Embryonic facial prominence (tissue), 1 donor: ENCODE data around the gene PICK1.
"Not testable (repeated sequence)": the region's sequence is repeated elsewhere in the genome, so short reads cannot be mapped to it uniquely, and the experiment has no call there.

Experiments used
- DNase-seq: peaks from one replicate; pipeline ENCODE4 v3.0.0-alpha.2; 2016; ENCODE audit errors: extremely low spot score

Gene PICK1

DNA sequence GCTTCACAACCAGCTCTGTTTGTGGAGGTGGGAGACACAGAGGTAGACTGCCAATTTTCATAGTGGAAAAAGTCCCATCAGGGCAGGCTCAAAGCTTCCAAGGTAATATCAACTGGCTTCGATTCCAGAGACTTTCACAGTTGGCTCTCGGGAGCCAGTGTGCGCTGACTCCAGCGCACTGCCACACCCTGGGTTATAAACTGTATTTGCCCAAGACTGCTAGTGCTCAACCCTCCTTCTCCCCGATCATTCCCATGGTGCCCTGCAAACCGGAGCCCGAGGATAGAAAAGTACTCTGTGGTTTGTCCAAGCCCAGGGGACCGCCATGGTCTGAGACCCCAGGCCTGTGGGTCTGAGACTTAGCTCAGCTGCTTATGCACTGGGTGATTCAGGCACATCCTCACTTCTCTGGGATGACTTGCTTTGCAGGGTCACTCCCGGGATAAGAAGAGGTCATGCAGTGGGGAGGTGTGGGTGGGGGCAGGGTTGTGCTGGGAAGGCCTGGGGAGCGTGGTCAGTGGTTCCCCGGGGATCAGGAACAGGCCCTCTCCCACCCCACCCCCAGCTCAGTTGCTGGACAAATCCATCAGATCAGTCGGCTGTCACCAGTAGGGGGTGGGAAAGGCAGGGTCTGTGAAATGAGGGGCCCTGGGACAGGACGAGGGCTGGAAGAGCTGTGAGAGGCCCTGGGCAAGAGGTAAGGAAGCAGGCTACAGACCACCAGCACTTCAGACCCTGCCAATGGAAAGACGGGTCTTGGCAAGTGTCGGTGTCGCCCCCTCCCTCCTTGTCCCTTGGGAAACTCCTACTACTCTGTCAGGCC lies 26.7 kb upstream of the PICK1 start:
- no peak for DNase-seq

DNA sequence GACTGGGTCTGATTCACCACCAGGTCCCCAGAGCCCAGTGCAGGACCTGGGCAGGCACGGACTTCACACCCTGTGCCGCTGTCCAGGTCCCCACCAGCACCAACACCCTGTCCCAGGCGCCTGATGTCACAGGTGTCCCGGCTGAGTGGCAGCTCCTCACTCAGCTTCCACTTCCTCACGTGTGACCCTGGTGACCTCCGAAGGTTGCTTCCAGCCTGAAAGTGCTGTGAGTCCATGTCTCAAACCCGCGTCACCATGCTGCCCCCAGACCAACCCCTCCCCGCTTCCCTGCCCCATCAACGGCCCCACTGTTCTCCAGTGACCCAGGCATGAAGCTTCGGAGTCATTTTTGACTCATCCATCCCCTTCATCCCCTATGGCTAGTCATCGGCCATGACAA lies 25.7 kb upstream of the PICK1 start:
- DNase-seq: no peak

DNA sequence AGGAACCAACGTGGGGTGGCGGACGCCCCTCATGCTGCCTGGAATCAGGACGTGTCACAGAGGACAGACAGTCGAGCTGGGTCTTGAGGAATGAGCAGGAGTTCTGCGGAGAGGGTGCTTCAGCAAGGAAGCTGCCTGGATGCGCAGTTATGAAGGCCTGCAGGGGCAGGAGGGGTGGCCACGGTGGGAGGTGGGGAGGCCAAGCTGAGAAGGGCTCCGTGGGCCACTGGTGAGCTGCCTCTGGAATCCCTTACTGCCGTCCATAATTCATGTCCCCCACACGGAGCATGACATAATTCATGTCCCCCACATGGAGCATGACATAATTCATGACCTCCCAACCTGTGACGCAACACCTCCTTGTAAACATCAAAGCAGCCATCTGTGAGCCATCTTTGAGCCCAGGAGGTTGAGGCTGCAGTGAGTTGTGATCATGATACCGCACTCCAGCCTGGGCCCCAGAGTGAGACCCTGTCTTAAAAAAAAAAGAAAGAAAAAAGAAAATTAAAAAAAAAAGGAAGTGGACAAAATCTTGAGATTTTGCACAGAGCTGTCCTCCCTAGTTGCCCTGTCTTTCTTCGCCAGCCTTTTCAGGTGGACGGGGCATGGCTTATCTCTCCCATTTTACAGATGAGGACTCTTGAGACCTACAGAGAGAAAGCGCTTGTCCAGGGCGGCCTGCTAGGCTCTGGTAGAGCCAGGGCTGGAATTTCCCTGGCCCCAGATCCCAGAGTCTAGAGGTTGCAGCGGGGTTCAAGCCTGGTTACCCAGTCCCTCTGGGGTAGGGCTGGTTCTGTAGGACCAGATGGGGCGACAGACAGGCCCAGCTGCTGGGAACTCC lies 24.3 kb upstream of the PICK1 start:
- no peak for DNase-seq

DNA sequence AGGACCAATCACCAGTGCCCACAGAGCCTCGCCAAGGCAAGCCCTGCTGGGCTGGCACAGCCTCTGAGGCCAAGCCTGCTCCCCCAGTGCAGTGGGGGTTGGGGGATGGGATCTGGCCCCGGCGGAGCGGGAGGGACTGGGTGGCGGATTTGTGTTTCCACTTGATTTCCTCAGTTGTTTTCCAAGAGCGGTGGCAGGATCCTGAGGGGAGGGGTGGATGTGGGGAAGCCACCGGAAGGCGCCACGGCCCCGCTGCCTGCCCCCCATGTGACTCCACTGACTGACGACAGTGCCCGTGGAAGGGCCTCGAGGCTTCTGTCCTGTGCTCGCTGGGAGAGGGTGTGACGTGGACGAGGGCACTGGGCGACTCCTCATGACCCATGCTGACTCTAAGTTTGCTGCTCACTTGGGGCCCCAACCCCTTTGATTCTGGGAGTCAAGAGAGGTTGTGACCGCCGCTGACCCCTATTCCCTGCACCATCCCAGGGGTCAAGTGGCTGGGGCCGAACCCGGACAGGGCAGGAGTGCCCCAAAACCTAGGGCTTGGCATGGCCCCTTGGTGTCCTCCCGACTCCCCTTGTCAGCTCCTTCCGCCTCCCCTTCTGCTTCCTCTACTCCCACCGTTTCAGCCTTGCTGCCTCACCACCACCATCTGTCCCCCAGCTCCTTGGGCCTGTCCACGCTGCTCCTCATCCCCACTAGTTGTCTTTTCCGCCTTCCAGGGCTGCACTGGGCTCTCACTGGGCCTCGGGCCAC lies 23.5 kb upstream of the PICK1 start:
- no peak for DNase-seq

DNA sequence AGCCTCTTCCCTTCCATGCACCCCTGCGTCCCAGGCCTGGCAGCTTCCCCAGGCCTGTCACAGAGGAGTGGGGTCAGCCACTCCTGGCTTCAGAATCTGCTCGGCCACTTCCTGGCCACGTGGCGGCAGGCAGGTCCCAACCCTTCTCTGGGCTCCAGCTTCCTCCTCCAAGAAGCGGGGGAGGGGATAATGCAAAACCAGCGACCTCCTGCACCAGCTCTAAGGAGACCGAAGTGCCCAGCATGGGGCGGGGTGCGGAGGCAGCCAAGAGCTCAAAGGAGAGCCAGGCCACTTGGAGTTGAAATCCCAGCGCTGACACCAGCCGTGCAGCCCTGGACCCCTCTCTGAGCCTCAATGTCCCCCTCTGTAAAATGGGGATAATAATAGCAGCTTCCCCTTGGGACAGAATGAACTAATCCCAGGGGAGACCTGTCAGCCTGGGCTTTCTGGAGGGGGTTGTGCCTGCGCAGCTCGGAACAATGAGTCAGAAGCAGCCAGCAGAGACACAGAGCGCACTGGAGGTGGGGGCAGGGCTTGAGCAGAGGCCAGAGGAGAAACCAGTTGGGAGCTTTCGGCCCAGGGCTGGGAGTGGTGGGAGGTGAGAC lies 22.8 kb upstream of the PICK1 start:
- DNase-seq: no peak

DNA sequence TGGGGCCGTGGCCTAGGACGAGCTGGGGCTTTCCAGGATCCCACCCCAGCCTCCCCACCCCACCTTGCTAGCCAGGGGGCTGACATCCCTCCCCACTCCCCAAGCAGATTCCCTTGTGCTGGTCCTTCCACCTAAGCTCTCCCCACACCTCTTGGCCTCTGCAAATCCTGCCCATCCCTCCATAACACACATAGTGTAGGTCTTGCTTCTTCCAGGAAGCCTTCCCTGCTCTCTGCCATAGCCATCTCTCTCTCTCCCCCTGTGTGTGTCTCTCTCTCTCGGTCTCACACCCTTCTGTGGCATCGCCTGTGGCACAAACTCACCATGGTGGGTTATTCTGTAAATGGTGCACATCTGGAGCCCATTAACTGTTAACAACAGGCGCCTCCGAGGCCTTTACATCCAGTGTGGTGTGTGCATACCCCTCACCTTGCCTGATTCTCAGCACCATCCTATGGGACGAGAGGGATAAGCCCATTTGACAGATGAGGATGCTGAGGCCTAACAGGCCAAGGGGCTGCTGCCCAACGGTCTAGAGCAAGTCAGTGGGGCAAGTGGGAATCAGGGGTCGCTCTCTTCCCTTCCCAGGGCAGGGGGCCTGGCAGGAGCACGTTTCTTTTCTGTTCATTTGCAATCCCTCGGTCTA lies 22.2 kb upstream of the PICK1 start:
- no peak for DNase-seq

DNA sequence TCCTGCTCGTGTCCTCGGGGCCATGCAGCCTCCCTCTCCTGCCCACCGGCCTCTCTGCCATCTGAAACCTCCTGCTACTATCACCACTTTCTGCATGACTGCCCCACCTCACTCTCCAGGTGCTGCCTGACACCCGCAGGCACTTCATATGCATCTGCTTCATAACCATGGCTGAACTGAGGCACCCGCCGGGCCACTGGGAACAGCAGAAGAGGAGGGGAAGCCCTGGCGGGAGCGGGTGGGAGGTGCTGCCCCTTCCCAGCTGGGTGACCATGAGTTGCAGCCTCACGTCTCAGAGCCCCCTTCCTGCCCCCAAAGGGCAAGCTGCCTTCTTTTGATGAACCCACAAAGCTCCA lies 21.7 kb upstream of the PICK1 start:
- no peak for DNase-seq

DNA sequence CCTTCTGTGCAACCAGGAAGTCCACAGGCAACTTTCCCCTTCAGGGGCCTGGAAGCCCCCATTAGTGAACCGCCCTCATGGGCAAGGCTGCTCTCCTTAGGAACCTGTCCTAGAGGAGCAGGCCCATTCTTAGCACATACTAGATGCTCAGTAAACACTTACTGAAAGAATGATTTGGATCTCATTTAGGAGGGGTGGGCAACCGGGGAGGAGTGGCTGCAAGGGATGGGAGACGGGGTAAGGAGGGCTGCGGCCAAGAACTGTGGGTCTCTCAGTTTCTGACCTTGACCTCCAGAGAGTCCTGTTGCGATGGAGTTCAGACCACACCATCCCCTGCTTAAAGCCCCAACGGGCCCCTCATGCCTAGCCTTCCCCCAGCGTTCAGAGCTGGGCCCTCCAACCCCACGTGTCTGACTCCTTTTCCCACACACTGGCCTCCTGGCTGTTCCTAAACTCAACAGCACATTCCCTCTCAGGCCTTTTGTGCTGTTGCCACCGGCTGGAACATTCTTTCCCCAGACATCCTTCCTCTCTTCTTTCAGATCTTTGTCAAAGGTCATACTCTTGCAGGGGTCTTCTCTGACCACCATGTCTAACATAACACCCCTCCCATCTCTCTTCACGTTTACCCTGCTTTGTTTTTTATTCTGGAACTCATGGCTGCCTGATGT lies 20.7 kb upstream of the PICK1 start:
- DNase-seq: no peak

DNA sequence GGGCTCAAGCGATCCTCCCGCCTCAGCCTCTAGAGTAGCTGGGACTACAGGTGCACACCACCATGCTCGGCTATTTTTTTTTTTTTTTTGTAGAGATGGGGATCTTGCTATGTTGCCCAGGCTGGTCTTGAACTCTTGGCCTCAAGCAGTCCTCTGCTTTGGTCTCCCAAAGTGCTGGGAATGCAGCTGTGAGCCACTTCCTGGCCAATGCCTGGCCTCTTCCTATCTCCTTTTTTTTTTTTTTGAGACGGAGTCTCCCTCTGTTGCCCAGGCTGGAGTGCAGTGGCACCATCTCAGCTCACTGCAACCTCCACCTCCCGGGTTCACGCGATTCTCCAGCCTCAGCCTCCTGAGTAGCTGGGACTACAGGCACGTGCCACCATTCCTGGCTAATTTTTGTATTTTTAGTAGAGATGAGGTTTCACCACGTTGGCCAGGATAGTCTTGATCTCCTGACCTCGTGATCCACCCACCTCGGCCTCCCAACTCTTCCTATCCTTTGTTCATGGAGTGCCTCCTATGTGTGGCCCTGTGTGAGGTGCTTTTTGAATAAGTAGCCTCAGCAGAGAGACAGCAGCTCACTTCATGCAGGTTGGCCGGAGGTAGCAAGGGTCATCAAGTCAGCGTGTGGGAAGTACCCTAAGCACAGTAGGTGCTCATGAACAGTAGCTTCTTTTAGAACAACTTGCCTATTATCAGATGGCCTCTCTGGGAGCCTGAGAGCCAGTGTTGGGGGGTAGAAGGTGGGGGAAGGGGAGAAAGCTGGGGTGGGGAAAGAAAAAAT lies 19.6 kb upstream of the PICK1 start:
- DNase-seq: not testable (repeated sequence)

DNA sequence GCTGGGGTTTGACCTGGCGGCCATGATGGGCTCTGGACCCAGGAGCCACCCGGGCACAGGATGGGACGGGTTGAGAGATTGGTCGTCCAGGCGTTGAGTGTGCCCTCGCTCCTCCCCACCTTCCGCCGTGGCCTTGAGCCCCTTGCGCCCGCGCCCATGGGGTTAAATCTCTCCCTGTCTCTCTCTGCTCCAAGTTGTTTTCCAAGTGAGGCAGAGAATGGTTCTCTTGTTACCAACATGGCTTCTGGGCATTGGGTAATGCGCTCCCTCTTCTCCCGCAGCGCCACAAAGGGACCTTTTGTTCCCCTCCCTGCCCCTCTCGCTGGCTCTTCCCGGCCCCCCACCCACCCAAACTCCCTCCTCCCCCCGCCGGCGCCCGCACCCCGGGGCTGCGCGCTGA lies 18.8 kb upstream of the PICK1 start:
- no peak for DNase-seq

DNA sequence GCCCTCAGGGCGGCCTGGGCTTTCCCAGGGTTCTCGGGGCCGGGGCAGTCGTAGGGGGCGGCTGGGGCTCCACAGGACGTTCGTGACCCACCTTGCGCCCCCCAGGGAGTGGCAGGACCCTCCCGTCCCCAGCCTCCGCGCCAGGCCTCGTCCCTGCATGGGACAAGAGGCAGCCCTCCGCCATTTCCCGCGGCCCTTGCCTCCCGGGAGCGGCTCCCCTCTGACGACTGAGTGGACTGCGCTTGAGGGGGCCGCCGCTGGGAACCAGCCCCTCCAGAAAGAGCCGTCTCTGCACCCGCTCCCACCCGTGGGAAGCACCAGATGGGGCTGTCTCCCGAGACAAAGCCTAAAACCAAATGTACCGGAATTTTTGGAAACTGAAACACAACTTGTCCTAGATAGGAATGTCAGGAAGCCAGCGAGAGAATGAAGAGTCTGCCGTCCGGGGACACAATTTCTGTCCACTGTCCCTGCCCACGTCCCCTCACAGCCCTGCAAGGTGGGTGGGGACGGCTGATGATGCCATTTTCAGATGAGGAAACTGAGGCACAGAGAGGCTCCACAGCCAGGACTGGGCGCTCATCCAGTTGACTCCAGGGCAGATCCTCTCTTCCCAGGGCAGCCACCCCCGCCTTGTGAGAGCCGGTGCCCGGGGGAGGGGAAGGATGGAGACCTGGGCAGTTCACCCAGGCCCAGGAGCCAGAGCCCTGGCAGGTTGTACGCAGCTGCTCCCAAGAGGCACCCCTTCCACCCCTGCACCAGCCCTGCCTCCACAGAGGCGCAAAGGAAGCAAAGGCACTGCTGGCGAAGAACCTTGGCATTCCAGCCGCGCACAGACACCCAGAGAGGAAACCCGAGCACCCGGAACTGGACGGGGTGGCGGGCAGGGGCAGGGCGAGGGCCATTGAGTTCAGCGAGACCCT lies 18.1 kb upstream of the PICK1 start:
- no peak for DNase-seq

DNA sequence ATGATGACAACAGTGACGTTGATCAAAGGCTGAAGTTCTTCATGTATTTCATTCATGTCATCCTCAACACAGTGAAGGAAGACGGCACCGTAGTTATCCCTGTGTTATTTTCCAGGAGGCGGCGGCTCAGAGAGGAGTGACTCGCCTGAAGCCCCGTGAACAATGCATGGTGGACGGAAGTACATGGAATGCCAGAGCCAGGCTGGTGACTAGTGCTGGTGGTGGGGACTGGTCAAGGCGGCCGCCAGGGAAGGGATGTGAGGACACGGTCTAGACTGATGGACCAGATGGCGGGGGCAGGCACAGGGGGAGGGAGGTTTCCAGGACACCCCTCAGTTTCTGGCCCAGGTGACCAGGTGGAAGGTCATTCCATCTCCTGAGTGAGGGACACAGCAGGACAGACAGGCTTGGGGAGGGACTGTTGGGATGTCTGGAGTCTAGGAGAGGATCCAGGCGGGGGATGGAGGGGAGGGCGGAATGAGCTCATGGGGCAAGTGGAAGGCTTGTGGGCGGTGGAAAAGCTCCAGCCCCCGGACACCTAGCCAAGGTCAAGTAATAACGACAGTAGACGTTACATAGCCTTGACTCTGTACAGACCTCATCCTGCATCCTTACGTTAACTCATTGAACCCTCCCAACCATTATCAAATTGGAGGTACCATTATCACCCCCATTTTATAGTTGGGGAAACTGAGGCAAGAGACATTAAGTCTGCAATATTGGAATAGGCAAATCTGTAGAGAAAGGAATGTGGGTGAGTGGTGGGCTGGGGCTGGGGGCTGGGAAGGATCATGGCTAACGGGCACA lies 16.0 kb upstream of the PICK1 start:
- DNase-seq: no peak

DNA sequence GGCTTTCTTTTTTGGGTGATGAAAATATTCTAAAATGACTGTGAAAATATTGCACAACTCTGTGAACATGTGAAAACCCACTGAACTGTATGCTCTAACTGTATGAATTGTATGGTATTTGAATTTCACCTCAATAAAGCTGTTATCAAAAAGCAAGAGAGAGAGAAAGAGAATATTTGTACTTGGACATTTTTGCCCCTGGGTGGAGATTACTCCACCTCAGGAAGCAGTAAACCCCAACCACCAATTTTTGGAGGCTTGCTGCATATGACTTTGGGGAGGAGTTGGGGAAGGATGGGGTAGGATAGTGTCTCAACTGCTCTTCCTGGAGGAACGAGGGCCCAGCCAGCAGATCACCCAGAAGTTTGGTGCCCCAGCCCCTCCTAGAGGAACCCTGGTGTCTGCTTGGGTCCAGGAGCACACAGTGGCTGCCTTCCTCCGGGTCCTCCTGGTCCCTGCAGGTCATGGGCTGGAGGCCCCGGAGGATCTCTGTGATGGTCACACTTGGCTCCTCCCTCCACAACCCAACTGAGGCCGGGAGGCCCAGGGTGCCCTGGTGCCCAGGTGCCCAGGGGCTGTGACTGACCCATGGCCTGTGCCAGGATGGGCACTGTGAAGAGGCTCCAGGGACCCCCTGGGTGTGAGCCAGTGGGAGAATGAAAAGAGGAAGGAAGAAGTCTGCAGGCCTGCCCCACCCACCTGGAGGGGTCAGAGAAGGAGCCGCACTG lies 15.3 kb upstream of the PICK1 start:
- no peak for DNase-seq

DNA sequence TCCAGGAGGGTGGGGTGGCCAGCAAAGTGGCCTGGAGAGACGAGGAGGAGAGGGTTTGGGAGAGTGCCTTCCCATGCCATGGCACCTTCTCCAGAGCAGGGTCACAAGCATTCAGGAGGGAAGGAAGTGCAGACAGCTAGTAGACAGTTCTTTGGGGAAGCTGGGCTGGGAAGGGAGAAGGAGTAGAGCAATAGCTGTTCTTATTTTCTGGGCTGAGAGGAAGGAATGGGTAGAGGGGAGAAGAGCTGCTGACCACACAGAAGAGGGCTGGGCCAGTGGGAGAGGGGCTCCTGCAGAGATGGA lies 14.8 kb upstream of the PICK1 start:
- no peak for DNase-seq

DNA sequence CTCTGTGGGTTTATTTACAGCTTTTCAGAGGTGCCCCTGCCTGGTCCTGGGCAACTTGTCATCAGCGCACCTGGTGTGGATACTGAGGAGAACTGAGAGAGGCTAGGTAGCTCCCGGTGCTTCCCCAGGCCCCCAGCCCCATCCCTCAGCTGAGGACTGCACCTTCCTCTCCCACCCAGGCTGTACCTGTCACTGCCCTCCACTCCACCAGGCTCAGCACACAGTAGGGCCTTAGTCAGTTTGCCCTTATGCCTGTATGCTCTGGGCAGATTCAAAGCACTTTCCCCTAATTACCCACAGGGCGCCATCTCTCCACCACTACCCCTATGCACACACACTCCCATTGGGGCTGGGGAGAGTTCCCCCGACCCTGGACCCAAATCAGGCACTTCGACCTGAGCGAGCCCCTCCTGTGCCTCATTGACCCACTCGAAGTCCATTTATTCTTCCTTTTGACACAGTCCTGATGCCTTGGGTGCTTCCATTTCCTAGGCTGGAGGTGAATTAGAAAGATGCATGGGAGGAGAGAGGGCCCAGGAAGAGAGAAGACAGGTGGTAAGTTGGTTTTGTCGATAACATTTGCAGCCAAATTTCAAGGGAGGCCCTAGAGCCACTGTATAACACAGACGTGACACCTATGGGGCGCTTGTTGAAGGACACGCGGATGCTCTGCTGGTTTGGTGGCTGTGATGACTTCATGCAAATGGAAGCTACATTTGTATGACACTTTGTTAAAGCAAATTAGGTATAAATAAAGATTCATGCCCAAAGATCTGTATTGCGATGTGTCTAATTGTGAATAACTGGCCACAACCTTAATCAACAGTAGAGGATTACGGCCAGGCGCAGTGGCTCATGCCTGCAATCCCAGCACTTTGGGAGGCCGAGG lies 13.8 kb upstream of the PICK1 start:
- no peak for DNase-seq

DNA sequence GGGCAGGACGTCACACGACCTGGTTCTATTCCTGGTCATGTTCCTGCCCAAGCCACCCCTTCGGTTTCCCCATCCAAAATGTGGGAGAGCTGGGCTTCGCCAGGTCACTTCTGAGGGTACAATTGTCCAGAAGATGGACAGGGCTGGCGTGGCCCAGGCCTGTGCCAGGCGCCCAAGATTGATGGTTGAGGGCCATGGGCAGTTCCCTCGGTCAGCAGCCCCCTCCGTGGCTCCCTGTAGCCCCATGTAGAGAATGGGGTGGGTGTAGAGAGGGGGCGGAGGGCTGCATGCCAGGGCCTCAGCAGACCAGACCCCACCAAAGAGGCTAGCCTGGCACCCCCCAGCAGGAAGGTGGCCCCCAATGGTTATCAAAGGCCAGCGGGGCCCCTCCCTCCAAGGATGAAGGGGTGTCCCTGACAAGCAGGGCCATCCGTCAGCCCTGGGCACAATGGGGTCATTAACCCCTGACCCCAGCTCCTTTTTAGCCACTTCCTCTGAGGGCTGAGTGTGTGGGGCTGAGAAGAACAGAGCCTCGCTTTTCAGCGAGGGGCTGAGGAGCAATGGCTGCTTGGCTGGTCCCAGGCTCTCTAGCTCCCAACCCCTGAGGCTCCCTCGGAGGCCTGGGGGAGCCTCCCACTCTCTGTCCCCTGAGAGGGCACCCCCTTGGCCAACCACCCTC lies 11.0 kb upstream of the PICK1 start:
- no peak for DNase-seq
